NCI-H526 (cell line): ENCODE data around the gene PTGES.

Experiments used
- DNase-seq, 2 experiments: peaks; one replicate each; lab custom pipeline; 2025; lab: John Stamatoyannopoulos, UW

PTGES gene

DNA sequence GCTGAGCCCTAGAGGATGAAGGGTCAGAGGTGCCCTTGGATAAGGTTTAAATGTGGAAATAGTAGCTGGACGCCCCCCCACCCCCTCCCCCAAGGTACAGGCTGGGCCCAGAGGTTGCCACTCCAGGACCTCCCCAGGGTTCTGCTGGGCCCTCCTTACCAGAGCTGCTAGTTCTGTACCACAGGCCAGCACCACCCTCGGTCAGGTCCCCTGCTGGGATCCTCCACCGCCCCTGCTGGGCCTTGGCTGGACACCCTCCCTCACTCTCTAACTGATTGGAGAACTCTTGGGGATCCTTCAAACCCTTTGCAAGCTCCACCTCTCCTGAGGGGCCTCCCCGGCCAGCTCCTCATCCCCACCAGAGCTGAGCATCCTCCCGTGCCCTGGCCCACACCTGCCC, 34.9 kb downstream of the PTGES start:
- DNase-seq, result no peak

GRCh38 chr9:129716091-129716490, 36.8 kb downstream of the PTGES start:
- no peak for DNase-seq

GRCh38 chr9:129714511-129715061, 38.3 kb downstream of the PTGES start:
- no peak for DNase-seq

DNA sequence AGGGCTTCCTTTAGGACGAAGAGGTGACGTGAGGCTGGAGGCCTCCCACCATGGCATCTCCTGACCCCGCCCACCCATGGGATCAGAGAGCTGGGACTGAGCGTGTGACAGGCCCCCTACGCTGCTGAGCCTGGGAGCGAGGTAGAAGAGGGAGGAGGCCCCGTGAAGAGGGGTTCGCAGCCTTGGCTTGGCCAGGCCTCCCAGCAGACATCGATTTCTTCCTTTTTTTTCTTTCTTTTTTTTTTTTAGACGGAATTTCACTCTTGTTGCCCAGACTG, 39.5 kb downstream of the PTGES start:
- no peak for DNase-seq

DNA sequence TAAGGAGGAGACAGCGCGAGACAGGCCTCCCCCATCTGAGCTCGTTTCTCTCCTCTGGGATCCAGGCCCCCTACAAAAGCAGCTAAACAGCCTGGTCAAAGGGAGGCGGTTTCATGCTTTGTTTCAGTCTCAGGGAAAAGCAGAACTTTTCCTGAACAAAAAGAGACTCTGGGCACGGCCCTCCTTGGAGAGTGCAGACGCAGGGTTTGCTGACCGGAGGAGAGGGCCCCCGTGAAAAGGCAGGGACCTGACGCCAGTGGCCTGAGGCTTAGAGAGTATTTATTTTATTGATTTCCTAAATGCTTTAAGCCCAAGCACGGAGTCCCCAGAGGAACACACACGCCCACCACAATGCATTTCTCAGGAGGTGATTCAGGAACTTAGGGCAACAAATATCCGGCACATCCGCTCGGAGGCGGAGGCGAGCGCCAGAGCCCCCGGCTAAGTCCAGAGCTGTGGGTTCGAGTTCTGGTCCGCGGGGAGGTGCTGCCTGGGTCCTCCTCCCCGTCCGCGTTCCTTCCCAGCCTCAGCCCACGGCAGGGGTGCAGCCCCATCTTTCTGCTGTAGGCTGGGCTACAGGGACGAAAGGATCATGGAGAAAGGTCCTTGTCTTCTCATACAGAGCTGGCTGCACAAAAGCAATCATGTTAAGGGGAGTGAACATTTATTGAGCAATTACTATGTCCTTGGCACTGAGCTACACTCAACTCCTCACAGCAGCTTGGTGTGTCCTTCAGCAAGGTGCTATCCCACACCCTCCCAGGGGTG, 40.0 kb downstream of the PTGES start:
- DNase-seq, result no peak

GRCh38 chr9:129710169-129710453, 42.7 kb downstream of the PTGES start:
- DNase-seq, result no peak

- no peak for DNase-seq
These were observed 43.2 kb downstream of the PTGES start for GRCh38 chr9:129709438-129710168.

- DNase-seq, result no peak
These were observed 44.0 kb downstream of the PTGES start for GRCh38 chr9:129708793-129709192.

GRCh38 chr9:129704807-129705206, 48.0 kb downstream of the PTGES start:
- DNase-seq, result no peak

- no peak for DNase-seq
These were observed 49.0 kb downstream of the PTGES start for GRCh38 chr9:129703667-129704355.

DNA sequence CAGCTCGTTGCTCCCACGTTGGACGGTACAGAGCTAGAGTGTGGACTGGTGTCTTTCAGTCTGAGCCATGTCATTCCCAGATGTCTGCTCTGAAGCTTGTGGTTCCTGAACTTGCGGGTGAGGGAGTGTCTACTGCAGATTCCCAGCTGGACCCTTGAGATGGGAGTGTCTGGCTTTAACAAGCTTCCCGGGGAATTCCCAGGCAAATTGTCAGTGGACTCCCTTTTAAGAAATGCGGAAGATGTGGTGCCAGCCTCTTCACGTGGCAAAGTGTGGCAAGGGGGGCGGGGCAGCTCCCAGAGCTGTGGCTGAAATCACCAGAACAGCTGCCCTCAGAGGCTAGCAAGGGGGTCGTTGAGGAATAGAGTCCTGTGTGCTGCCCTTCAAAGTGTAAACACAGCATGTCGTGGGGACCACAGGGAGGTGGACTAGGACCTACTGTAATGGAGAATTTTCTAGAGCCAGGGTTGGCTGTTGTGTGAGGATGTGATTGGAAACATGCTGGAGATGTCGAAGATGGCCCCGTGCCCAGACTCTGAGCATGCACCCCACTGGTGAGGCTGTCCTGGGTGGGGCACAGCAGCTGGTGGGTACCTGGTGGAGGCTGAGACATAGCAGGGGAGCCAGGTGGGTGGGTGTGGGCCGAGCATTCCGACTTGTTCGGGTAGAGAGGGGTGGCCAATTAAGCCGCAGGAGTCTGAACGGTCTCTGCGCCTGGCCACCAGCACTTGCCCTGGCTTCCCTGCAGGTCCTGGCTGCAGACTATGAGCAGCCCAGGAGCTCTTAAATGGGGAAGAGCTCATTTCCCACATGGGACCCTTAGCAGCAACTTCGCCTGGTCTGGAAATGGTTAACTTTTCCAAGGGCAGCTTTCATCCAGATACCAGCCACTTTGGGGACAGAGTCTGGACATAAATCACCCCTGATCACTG, 50.0 kb downstream of the PTGES start:
- DNase-seq, result no peak

- DNase-seq, result no peak
These were observed 51.3 kb downstream of the PTGES start for GRCh38 chr9:129701549-129701948.

DNA sequence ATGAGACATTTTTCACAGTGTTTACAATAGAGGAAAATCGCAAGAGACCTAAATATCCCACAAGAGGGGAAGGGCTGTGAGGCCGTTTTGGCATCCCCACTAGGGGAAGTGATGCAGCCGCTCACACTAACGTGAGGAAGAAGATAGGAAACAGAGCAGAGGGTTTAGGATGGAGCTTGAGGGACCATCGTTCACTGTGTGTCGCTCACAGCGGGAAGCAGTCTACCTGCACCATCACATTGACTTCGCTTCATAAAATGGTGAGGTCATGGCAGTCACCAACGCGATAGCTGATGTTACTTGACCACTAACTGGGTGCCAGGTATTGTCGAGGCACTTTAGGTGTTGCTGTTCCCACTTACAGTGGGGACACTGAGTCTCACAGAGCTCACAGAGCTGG, 51.8 kb downstream of the PTGES start:
- no peak for DNase-seq

- DNase-seq, result no peak
These were observed 54.5 kb downstream of the PTGES start for GRCh38 chr9:129698254-129698757.

DNA sequence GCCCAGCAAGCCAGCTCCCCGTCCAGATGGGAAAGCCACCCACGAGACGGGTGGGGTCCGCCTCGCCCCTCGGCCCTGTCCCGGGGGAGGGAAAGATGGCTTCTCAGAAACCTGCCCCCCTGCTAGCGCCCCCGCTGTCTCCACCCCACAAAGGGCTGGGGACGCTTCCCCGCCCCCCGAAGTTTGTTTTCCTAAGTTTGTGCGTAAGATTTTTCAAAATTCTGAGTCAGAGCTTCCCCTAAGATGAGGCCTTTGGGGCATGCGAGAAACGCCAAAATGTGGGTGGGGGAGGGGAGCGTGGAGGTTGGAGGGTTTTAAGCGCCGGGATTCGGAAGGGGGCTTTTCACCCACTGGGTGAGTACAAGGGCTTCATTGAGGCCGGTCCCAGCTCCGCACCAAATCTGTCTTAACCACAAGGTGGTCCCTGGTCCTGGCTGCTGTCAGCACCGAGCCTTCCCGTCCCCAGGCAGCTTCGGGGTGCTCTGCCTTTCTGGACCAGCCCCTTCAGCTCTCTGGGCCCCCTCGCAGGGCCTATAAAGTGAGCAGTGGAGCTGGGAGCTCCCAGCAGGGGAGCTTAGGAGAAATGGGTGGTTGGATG, 55.1 kb downstream of the PTGES start:
- no peak for DNase-seq

GRCh38 chr9:129696944-129697655, 55.7 kb downstream of the PTGES start:
- DNase-seq, result peak in 1 of 2 experiments; percentile 41

GRCh38 chr9:129695870-129696269, 57.0 kb downstream of the PTGES start:
- DNase-seq, result no peak

- no peak for DNase-seq
These were observed 58.6 kb downstream of the PTGES start for GRCh38 chr9:129694243-129694646.

DNA sequence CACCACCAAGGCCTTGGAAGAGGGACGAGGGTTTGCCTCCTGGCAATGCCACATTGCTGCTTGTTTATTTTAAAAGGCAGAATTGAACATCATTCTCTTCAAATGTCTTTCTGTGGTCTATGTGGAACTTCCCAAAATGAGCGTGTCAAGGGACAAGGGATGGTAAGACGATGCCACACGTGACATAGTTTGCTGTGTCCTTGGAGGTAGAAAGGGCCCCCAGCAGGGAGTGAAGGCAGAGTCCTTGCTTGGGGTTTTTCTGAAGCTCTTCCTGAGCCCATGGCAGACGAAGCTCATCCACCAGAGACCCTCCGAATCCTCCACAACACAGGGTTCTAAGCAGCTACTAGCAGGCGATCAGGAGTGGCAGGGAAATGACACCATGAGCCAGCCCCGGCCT, 59.1 kb downstream of the PTGES start:
- no peak for DNase-seq

DNA sequence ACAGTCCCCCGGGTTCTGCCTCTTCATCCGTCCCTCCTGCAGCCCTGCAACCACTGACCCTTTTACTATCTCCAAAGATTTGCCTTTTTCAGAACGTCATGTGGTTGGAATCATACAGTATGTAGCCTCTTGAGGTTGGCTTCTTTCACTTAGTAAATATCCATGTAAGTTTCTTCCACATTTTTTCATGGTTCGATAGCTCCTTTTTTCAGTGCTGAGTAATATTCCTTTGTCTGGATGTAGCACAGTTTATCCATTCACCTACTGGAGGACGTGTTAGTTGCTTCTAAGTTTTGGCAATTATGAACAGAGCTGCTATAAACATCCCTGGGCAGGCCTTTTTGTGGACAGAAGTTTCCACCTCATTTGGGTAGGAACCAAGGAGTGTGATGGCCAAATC, 60.3 kb downstream of the PTGES start:
- no peak for DNase-seq
